ENCODE data around the gene BEST2.
"Not testable (repeated sequence)": the region's sequence is repeated elsewhere in the genome, so short reads cannot be mapped to it uniquely, and the experiment has no call there.

BEST2 gene

GRCh38 chr19:12751635-12752034 is at the start of gene BEST2:
TSS of gene BEST2 (plus strand) at chr19:12751791. CDS start at chr19:12752593, 802 bp downstream.
- no peak for DNase-seq

DNA sequence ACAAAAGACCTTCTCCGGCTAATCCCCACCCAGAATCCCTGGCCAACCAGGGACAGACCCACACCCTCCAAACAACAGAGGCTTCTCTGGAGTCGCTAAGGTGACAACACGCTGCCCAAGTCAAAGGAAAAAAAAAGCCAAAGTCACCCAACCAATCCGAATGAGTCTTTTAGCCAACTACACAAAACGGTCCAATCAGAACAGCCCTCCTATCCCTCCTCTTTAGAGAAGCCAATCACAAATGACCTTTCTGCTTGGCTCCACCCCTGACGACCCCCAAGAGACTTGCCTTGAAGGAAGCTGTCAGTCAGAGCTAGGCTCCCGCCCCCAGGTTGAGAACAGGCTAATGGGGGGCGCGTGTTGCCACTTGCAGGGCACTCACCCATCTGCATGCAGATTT is 48.5 kb upstream of the BEST2 start:
- DNase-seq, result peak; percentile 44

GRCh38 chr19:12705169-12705568 is 46.4 kb upstream of the BEST2 start:
- DNase-seq, result no peak

- DNase-seq, result no peak
Observed at GRCh38 chr19:12705654-12706331, 45.8 kb upstream of the BEST2 start.

DNA sequence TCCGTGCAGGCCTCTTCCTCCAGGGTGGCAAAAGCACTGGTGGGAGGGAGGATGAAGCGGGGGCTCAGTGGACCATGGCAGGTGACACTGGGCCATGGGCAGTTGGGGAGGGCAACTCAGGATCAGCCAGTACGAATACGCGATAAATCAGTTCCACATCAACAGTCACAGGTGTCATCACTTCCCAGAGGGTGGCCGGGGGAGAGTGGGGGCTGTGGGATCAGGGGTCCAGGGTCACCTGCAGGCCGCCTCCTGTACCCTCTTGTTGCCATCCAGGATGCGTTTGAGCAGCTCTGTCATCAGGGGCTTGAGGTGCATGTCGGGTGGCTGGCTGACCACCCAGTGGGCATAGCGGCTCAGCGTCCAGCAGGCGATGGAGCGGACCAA is 45.3 kb upstream of the BEST2 start:
- DNase-seq, result no peak

- no peak for DNase-seq
Observed at GRCh38 chr19:12708641-12709040, 43.0 kb upstream of the BEST2 start.

DNA sequence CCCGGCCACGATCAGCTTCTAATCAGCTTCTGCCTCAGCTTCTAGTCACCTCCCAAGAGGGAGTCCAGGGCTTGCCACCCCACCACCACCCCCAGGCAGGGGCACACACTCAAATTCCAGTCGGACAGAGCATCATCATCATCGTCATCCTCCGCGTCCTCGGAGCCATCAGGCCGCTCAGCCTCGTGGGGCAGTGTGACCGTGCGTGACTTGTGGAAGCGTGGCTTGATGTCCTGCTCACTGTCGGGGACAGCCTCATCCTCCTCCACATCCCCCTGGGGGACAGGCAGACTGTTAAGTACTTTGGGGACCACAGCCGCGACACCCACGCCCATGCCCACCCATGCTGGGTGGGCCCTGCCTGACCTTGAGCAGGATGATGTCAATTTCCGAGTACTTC is 40.4 kb upstream of the BEST2 start:
- DNase-seq, result no peak

GRCh38 chr19:12712077-12712476 is 39.5 kb upstream of the BEST2 start:
- DNase-seq, result peak; percentile 13

GRCh38 chr19:12713304-12713703 is 38.3 kb upstream of the BEST2 start:
- DNase-seq, result not testable (repeated sequence)

DNA sequence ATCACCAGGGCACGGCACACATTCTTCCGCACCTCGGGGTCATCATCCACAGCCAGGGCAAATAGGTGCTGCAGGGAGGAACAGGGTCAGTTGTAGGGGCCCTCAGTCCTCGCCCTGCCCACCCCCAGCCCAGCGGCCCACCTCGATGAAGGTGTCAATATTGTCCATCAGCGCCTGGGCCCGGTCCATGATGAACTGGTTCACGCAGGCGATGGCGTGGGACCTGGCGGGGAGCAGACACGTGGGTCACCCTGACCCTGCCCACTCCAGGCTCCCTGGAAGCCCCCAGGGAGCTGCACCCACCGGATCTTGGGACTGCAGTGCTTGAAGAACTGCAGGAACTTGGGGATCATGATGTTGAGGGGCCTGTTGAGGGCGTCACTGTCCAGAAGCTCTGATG is 36.5 kb upstream of the BEST2 start:
- DNase-seq, result no peak

GRCh38 chr19:12715929-12716328 is 35.7 kb upstream of the BEST2 start:
- DNase-seq, result no peak

- no peak for DNase-seq
Observed at GRCh38 chr19:12720296-12720695, 31.3 kb upstream of the BEST2 start.

GRCh38 chr19:12720851-12721655 is 30.5 kb upstream of the BEST2 start:
- DNase-seq, result peak; percentile 44

GRCh38 chr19:12721656-12722565 is 29.7 kb upstream of the BEST2 start:
- peak; percentile 62 for DNase-seq

GRCh38 chr19:12722566-12723380 is 28.8 kb upstream of the BEST2 start:
- peak; percentile 98 for DNase-seq

- DNase-seq, result no peak
Observed at GRCh38 chr19:12723381-12723640, 28.3 kb upstream of the BEST2 start.

- DNase-seq, result peak; percentile 87
Observed at GRCh38 chr19:12723641-12724426, 27.8 kb upstream of the BEST2 start, which contains the start of gene TNPO2. TSS of gene TNPO2 (minus strand) at chr19:12723932. CDS start at chr19:12720977, 2,955 bp downstream.

DNA sequence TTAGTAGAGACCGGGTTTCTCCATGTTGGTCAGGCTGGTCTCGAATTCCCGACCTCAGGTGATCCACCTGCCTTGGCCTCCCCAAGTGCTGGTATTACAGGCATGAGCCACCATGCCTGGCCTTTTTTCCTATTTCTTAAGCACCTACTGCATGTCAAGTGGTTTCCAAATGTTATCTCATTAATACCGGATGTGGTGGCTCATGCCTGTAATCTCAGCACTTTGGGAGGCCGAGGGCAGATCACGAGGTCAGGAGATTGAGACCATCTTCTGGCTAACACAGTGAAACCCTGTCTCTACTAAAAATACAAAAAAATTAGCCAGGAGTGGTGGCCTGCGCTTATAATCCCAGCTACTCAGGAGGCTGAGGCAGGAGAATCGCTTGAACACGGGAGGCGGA is 26.0 kb upstream of the BEST2 start:
- DNase-seq, result not testable (repeated sequence)

GRCh38 chr19:12726988-12727316 is 24.6 kb upstream of the BEST2 start:
- no peak for DNase-seq

- DNase-seq, result no peak
Observed at GRCh38 chr19:12727745-12728433, 23.7 kb upstream of the BEST2 start.

DNA sequence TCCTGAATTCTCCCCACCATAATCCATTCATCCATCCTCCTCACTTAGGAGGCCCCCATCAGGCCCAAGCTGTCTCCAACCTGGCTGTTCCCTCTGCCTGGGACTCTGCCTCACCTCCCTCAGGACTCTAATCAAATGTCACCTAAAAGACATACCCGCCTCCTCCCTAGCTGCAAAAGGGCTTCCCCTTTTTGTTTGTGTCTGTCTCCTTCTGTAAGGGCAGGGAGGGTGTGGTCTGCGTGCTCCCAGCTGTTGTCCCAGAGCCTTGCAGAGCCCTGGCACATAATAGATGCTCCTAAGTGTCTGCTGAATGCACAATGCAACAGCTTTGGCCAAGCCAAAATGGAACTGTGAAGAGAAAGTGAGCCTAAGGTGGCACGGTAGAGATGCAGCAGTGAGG is 21.5 kb upstream of the BEST2 start:
- DNase-seq, result no peak
